Lung (tissue), 12 donors: ENCODE data around the gene MLLT1. TPM values are rescaled to one million over a fixed set of nuclear protein-coding genes. Genes with fewer than 3 reads are reported as not detected.

ENCODE experiments used
- ATAC-seq: fragments of 200-7000 bp; cut with Tn5 transposase; one replicate; pipeline ENCODE4 v1.9.1; 2020; ENCODE audit warnings: moderate number of reproducible peaks; ENCODE audit not compliant: insufficient read depth, low FRiP score
- DNase-seq, 3 donors: peaks; one replicate each; pipeline ENCODE4 v3.0.0-alpha.2; 2013 to 2017
- H3K27ac ChIP-seq, 2 donors: one replicate each; pipeline ENCODE4 v1.5.1; 2013; ENCODE audit warnings: mild to moderate bottlenecking in 2 of 2, moderate library complexity in 2 of 2, control low read depth in 1 of 2, inconsistent platforms in 1 of 2, low read depth in 1 of 2, low read length in 1 of 2
- H3K27me3 ChIP-seq, 3 donors: one replicate each; pipeline ENCODE4 v1.5.1; 2013; ENCODE audit warnings: low read length in 2 of 3; ENCODE audit not compliant: control insufficient read depth in 3 of 3, insufficient read depth in 3 of 3
- H3K36me3 ChIP-seq, 4 donors: one replicate each; pipeline ENCODE4 v1.5.1; 2013; ENCODE audit warnings: low read length in 4 of 4, mild to moderate bottlenecking in 1 of 4, moderate library complexity in 1 of 4; ENCODE audit not compliant: control insufficient read depth in 4 of 4, insufficient read depth in 4 of 4
- H3K4me1 ChIP-seq, 5 donors: one replicate each; pipeline ENCODE4 v1.5.1; 2013; ENCODE audit warnings: low read length in 5 of 5, mild to moderate bottlenecking in 2 of 5, moderate library complexity in 1 of 5; ENCODE audit not compliant: control insufficient read depth in 5 of 5, insufficient read depth in 5 of 5
- H3K4me3 ChIP-seq: one replicate; pipeline ENCODE4 v1.5.1; 2013; ENCODE audit warnings: mild to moderate bottlenecking, control low read depth, moderate library complexity
- H3K9ac ChIP-seq, 2 donors: one replicate each; pipeline ENCODE4 v1.5.1; 2013; ENCODE audit warnings: low read length in 2 of 2, control low read depth in 1 of 2; ENCODE audit not compliant: insufficient read depth in 1 of 2
- H3K9me3 ChIP-seq, 4 donors: one replicate each; pipeline ENCODE4 v1.5.1; 2013; ENCODE audit warnings: low read length in 3 of 4, mild to moderate bottlenecking in 1 of 4, moderate library complexity in 1 of 4; ENCODE audit not compliant: control insufficient read depth in 4 of 4, insufficient read depth in 3 of 4
- CTCF ChIP-seq: IDR thresholded peaks from 2 replicates; pipeline ENCODE4 v1.5.1; 2012; ENCODE audit warnings: mild to moderate bottlenecking; ENCODE audit errors: control extremely low read depth, extremely low read depth
- WGBS, 2 donors: extraction: QIAGEN DNeasy Blood & Tissue Kit; methylation state at CpG; one replicate each; pipeline ENCODE4 v1.1.7; 2013; 5-methylcytosine and 5-hydroxymethylcytosine counted together
- polyA plus RNA-seq, 2 donors: library from polyadenylated mRNA; stranded (reverse); fragments of 200-250 nt; gene quantifications; one replicate each; pipeline ENCODE4 v1.2.1, GENCODE V29; 2013
- total RNA-seq, 2 donors: library from RNA; depleted of rRNA in 1 of 2; stranded (reverse); fragments of >200 nt in 1 of 2; gene quantifications; one replicate each; pipeline ENCODE4 v1.2.1, GENCODE V29; 2014 to 2021
- donor health status: control.
- donor health status: control.
- donor health status: Bipolar disorder and iron deficiency.
- donor health status: healthy.
- donor health status: DM: yes; HTN: yes; CAD: no.

The MLLT1 gene
- total and polyA plus RNA-seq, 4 donors, result 24.8 to 120 (median 36.2) TPM

GRCh38 chr19:6226012-6226411, 53.8 kb downstream of the MLLT1 start:
- no peak for DNase-seq
- peaks cover 0 to 56% (median 20%) of the 10 kb centered on the region in 4 donors for H3K36me3 ChIP-seq
- H3K4me1 ChIP-seq, result peaks cover 0 to 22% (median 6%) of the 10 kb centered on the region in 5 donors

GRCh38 chr19:6225232-6225865, 54.4 kb downstream of the MLLT1 start:
- peaks cover 0 to 2% (median 0%) of the 10 kb centered on the region in 4 donors for H3K9me3 ChIP-seq
- peaks cover 0 to 29% (median 6%) of the 10 kb centered on the region in 5 donors for H3K4me1 ChIP-seq
- ATAC-seq (no peak), DNase-seq (no peak)
- no peaks in the 10 kb centered on the region for H3K27me3 ChIP-seq
- no peak for TF ChIP-seq CTCF
- peaks cover 0 to 61% (median 20%) of the 10 kb centered on the region in 4 donors for H3K36me3 ChIP-seq
- H3K4me3 ChIP-seq, result no peak overlapping the region
- H3K27ac ChIP-seq, result no peak overlapping the region
- WGBS, 2 donors, result 94 to 98% methylated on average over 18 of the region's 18 CpGs
- H3K9ac ChIP-seq, result no peak overlapping the region

More at GRCh38 chr19:6226012-6226411, 53.8 kb downstream of the MLLT1 start:
- no peak overlapping the region for H3K4me3 ChIP-seq
- no peak overlapping the region for H3K9ac ChIP-seq
- H3K27me3 ChIP-seq, result no peaks in the 10 kb centered on the region
- H3K27ac ChIP-seq, result no peak overlapping the region
- 95% methylated on average over 12 of the region's 12 CpGs for WGBS, 2 donors
- no peak for ATAC-seq
- no peak for TF ChIP-seq CTCF
- H3K9me3 ChIP-seq, result peaks cover 0 to 2% (median 0%) of the 10 kb centered on the region in 4 donors

- H3K27ac ChIP-seq, result no peak overlapping the region
- 91 to 96% methylated on average over 4 of the region's 4 CpGs for WGBS, 2 donors
- DNase-seq (no peak), ATAC-seq (no peak)
- no peaks in the 10 kb centered on the region for H3K27me3 ChIP-seq
- H3K9me3 ChIP-seq, result no peaks in the 10 kb centered on the region
- no peak for TF ChIP-seq CTCF
- no peak overlapping the region for H3K4me3 ChIP-seq
- H3K9ac ChIP-seq, result no peak overlapping the region
- peaks cover 0 to 39% (median 10%) of the 10 kb centered on the region in 5 donors for H3K4me1 ChIP-seq
- peaks cover 0 to 54% (median 17%) of the 10 kb centered on the region in 4 donors for H3K36me3 ChIP-seq
Observed at GRCh38 chr19:6224308-6224675, 55.5 kb downstream of the MLLT1 start.
